NCI-H2029 treated with DMSO at 0.1 percent for 48 hours (cell line): Measurements from ENCODE around the gene CMBL.
"Not testable (repeated sequence)": the region's sequence is repeated elsewhere in the genome, so short reads cannot be mapped to it uniquely, and the experiment has no call there.

Experiments
- DNase-seq: peaks from one replicate; lab custom pipeline; 2025; lab: John Stamatoyannopoulos, UW

Gene CMBL

DNA sequence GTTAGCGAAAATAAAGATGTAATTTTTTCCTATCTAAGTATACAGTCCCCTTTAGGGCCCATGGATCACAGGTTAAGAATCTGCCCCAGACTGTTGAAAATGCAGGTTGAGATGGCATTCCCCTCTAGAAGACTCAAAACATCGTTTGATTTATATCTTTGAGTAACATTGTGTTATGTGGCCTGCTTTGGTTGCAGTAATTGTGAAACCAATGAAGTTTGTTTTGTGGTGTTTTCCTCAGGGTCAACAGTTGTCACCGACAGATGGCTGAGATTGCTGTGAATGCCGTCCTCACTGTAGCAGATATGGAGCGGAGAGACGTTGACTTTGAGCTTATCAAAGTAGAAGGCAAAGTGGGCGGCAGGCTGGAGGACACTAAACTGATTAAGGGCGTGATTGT, 49.8 kb downstream of the CMBL start:
- no peak for DNase-seq

DNA sequence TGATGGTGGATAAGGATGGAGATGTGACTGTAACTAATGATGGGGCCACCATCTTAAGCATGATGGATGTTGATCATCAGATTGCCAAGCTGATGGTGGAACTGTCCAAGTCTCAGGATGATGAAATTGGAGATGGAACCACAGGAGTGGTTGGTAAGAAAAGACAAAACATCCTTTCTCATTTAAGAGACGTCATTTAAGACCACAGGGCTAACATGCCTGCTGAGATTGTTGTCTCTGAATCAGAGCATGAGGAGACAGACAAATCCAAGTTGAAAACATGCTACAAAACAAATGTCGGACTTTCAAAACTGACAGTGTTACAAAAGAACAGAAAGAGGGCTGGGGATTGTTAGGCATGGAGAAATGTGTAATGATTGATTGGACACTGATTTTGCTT, 53.0 kb downstream of the CMBL start:
- no peak for DNase-seq

DNA sequence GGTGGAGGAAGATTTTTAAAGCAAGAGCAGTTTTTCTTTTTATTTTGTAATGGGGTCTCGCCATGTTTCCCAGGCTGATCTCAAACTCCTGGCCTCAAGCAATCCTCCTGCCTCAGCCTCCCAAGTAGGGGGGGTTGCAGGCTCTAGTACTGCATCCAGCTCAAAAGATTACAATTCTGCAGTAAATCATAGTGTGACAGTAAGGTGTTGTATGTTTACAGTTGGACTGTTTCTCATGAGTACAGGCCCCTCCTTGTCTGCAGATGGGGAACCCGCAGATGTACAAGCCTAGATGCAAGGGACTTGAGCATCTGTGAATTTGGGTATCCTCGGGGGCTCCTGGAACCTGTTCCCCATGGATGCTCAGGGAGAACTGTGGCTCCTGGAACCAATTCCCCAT, 54.3 kb downstream of the CMBL start:
- no peak for DNase-seq

DNA sequence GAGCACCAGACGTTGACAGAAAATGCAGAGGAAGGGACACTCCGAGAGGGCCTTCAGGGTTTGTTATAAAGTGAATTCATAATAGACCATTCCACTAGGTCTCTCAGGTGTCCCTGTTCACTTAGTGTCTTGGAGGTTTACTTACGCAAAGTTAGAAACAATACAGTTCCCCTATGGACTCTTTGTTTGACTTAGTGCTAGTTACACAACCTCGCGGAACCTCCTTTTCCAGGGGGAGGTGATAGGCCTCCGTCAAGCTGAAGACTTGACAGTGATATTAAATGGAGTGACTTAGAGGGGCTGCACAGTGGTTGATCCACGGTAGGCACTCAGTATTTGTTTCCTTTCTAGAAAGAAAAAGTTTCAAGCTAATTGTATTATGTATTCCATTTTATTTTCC, 56.3 kb downstream of the CMBL start:
- DNase-seq = no peak

- peak; percentile 11 for DNase-seq
These were observed 56.9 kb downstream of the CMBL start for GRCh38 chr5:10250806-10251276.

GRCh38 chr5:10249948-10250805, 57.5 kb downstream of the CMBL start, which contains the start of gene CCT5:
Gene CCT5, plus strand, starts transcription at chr5:10250280. Its CDS starts 61 bp downstream, at chr5:10250341.
- peak; percentile 92 for DNase-seq

- DNase-seq = no peak
These were observed 59.1 kb downstream of the CMBL start for GRCh38 chr5:10248378-10249260.

GRCh38 chr5:10247217-10247616, 60.5 kb downstream of the CMBL start:
- not testable (repeated sequence) for DNase-seq

- DNase-seq = peak; percentile 4
These were observed 60.9 kb downstream of the CMBL start for GRCh38 chr5:10246761-10247160.

DNA sequence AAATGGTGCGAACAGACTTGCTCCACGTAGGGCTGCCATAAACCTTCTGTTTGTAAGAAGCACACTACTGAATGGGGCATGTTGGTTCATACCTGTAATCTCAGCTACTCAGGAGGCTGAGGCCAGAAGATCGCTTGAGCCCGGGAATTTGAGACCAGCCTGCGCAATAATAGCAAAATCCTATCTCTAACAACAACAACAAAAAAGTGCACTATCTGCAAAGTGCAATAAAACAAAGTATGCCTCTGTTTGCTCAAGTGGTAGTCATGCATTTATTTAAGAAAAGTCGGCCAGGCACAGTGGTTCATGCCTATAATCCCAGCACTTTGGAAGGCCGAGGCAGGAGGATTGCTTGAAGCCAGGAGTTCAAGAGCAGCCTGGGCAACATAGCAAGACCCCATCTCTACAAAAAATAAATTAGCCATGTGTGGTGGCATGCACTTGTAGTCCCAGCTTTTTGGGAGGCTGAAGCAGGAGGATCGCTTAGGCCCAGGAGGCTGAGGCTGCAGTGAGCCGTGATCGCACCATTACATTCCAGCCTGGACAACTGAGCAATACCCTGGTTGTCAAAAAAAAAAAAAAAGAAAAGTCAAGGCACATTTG, 63.3 kb downstream of the CMBL start:
- no peak for DNase-seq

DNA sequence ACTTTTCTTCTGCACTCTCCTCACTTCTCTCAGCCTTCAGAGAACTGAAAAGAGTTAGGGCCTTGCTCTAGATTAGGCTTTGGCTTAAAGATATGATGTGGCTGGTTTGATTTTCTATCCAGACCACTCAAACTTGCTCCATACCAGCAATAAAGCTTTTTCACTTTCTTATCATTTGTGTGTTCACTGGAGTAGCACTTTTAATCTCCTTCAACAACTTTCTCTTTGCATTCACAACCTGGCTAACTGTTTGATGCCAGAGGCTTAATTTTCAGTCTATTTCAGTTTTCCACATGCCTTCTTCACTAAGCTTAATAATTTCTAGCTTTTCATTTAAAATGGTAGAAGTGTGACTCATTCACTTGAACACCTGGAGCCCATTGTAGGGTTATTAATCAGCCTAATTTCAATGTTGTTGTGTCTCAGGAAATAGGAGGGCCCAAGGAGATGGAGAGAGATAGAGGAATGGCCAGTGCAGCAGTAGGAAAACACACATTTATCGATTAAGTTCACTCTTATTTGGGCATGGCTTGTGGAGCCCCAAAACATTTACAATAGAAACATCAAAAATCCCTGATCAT, 64.0 kb downstream of the CMBL start:
- no peak for DNase-seq

DNA sequence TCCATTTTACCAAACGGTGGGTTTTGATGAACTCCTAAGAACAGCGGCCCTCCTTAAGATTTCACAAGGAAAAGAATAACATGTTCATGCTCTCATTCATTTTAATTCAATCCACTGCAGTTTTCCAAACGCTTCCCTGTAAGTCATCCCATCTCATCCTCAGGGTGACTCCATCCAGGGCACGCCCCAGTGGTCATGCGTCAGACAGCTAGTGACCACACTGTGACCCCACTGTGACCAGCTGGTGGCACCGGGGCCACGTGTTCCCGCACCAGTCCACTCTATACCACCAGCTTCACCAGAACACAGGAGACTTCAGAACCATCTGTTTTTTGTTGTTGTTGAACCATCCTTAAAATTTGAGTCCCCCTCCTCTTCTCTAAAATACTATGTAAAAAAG, 72.4 kb downstream of the CMBL start:
- DNase-seq = no peak

GRCh38 chr5:10233505-10233904, 74.2 kb downstream of the CMBL start:
- no peak for DNase-seq

DNA sequence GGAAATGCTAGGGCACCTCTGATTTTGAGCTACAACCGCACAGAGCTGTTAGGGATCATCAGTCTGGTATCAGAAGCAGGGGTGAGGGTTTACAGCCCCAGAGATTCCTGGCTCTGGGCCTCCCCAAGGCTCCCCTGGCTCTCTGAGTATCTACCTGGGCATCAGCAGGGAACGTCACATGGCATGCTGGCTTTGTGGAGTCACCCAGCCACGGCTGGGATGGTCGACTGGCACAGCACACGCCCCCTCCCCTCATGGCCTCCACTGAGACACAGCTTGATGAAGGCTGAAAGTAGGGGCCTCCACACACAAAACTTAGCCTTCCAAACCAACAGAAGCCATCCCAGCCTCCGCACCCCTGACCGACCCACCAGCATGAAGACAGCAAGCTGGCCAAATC, 74.7 kb downstream of the CMBL start:
- DNase-seq = no peak

- DNase-seq = no peak
These were observed 75.3 kb downstream of the CMBL start for GRCh38 chr5:10232386-10232785.

- DNase-seq = no peak
These were observed 78.2 kb downstream of the CMBL start for GRCh38 chr5:10229306-10230048.

DNA sequence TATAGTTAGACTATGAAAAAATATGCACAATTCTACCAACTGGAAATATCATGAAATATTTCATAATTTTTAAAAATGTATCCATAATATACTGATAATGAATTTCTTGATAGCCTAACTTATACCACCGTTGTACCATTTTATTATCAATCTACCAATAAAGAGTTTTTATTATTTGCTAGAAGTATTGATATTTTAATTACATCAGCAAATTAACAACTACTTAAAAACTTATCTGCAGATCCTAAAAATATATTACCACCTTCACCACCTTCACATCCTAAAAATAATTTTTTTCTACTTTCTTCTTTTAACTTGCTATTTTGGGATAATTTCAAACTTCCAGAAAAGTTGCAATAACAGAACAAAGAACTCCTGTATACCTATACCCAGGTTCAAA, 79.4 kb downstream of the CMBL start:
- DNase-seq = no peak
